CD4-positive, alpha-beta memory T cell (primary cell): Measurements from ENCODE around the gene PI4KA. TPM values are rescaled to one million over a fixed set of nuclear protein-coding genes. Genes with fewer than 3 reads are reported as not detected.

Source experiments
- CTCF ChIA-PET: fragments of 350-600 bp; sonication (Branson Sonifier 250); formaldehyde crosslinking; loops from one replicate; lab custom pipeline; 2021; ENCODE audit warnings: inconsistent platforms; ENCODE audit not compliant: partially characterized antibody; lab: Charles Lee
- POLR2A ChIA-PET: fragments of 350-600 bp; sonication (Branson Sonifier 250); formaldehyde crosslinking; loops from one replicate; lab custom pipeline; 2021; ENCODE audit not compliant: partially characterized antibody; lab: Charles Lee
- DNase-seq, 5 donors: peaks; one replicate each; pipeline versions ENCODE4 v3.0.0 to v3.0.0-alpha.2; 2020 to 2022; ENCODE audit warnings: mixed read lengths in 1 of 5
- H3K27ac ChIP-seq: one replicate; pipeline ENCODE4 v1.7.0; 2013; ENCODE audit warnings: low read depth, low read length
- H3K27me3 ChIP-seq: 2 replicates; pipeline ENCODE4 v1.7.0; 2013; ENCODE audit warnings: mild to moderate bottlenecking, low read length, moderate library complexity; ENCODE audit not compliant: insufficient read depth
- H3K36me3 ChIP-seq: 2 replicates; pipeline ENCODE4 v1.7.0; 2013; ENCODE audit warnings: mild to moderate bottlenecking, low read length, moderate library complexity; ENCODE audit not compliant: insufficient read depth
- H3K4me1 ChIP-seq: 2 replicates; pipeline ENCODE4 v1.7.0; 2013; ENCODE audit warnings: mild to moderate bottlenecking, low read length, moderate library complexity; ENCODE audit not compliant: insufficient read depth
- H3K4me3 ChIP-seq, 2 donors: one replicate each; pipeline ENCODE4 v1.7.0; 2013; ENCODE audit warnings: low read length in 2 of 2, mild to moderate bottlenecking in 1 of 2
- H3K9me3 ChIP-seq, 2 donors: one replicate each; pipeline ENCODE4 v1.7.0; 2013; ENCODE audit warnings: low read length in 2 of 2, control low read depth in 1 of 2; ENCODE audit not compliant: control insufficient read depth in 1 of 2
- H3K27ac Mint-ChIP-seq, 7 donors: one replicate each; pipeline ENCODE4 v1.8.0; 2020 to 2021; ENCODE audit warnings: mixed read lengths in 7 of 7, mild to moderate bottlenecking in 6 of 7, inconsistent platforms in 3 of 7, moderate library complexity in 3 of 7
- H3K27me3 Mint-ChIP-seq, 2 donors: one replicate each; pipeline ENCODE4 v1.8.0; 2020 to 2021; ENCODE audit warnings: mixed read lengths in 2 of 2
- H3K36me3 Mint-ChIP-seq, 2 donors: one replicate each; pipeline ENCODE4 v1.8.0; 2020 to 2021; ENCODE audit warnings: mixed read lengths in 2 of 2, inconsistent platforms in 1 of 2, mild to moderate bottlenecking in 1 of 2
- H3K4me1 Mint-ChIP-seq, 4 donors: one replicate each; pipeline ENCODE4 v1.8.0; 2020 to 2021; ENCODE audit warnings: mixed read lengths in 4 of 4, mild to moderate bottlenecking in 1 of 4
- H3K4me3 Mint-ChIP-seq, 8 donors: one replicate each; pipeline ENCODE4 v1.8.0; 2020 to 2021; ENCODE audit warnings: mixed read lengths in 8 of 8, mild to moderate bottlenecking in 7 of 8, moderate library complexity in 6 of 8, inconsistent platforms in 3 of 8
- H3K9me3 Mint-ChIP-seq, 8 donors: one replicate each; pipeline ENCODE4 v1.8.0; 2020 to 2021; ENCODE audit warnings: mixed read lengths in 8 of 8, mild to moderate bottlenecking in 5 of 8, inconsistent platforms in 3 of 8, moderate library complexity in 1 of 8
- intact Hi-C: fragments of 100-400 bp; cut with micrococcal nuclease; formaldehyde crosslinking; loops from one replicate; pipeline ENCODE4 v1.15.1; 2023
- polyA plus RNA-seq, 2 donors: library from polyadenylated mRNA; unstranded; fragments of 300-500 nt; fragmentation: Illumina TruSeq; gene quantifications; one replicate each; pipeline ENCODE4 v1.2.3, GENCODE V29; 2021
- total RNA-seq, 2 experiments: library from RNA; stranded (reverse); gene quantifications; one replicate each; pipeline ENCODE4 v1.2.3, GENCODE V29; 2021

PI4KA gene
- total and polyA plus RNA-seq, 4 experiments from 2014 or later, result 31.5 to 145 (median 110) TPM

DNA sequence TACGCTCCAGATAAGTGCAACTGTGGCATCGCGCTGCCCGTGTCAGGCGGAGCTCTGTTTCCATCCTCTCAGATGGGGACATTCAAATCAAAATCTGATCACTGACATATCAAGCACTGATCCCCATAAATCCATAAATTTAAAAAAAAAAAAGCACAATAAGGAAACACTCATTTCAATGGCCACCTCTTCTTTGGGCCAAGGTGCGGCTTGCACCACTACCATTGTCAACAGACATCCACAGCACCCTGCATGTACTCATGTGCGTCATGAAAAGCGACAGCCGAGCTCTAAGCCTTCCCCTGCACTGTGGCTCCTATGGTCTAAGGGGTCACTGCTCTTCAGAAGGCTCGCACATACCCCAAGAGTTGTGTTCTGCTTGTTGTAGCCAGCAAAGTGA is 111.4 kb downstream of the PI4KA start:
- H3K4me1 ChIP-seq, result no peaks in the 10 kb centered on the region
- H3K4me3 ChIP-seq, result no peak overlapping the region
- Mint-ChIP-seq H3K27me3 (no peaks in the 10 kb centered on the region), H3K36me3 (peaks cover 28 to 71% of the 10 kb centered on the region in 2 donors), H3K4me1 (peaks cover 0 to 13% (median 3%) of the 10 kb centered on the region in 4 donors), H3K9me3 (no peaks in the 10 kb centered on the region), H3K4me3 (no peak overlapping the region), H3K27ac (peak overlapping the region in 1 of 7 donors; percentile 6)
- DNase-seq, result no peak
- H3K27me3 ChIP-seq, result no peaks in the 10 kb centered on the region
- POLR2A ChIA-PET, result no interaction called here
- peaks cover 62% of the 10 kb centered on the region for H3K36me3 ChIP-seq
- CTCF ChIA-PET, result interaction anchor here (1.5 kb wide), 1 partner anchor 329 kb away, joined by 3 read pairs; no protein-coding TSS in a partner anchor
- H3K27ac ChIP-seq, result no peak overlapping the region
- intact Hi-C loops, result no loop called here
- no peaks in the 10 kb centered on the region for H3K9me3 ChIP-seq

DNA sequence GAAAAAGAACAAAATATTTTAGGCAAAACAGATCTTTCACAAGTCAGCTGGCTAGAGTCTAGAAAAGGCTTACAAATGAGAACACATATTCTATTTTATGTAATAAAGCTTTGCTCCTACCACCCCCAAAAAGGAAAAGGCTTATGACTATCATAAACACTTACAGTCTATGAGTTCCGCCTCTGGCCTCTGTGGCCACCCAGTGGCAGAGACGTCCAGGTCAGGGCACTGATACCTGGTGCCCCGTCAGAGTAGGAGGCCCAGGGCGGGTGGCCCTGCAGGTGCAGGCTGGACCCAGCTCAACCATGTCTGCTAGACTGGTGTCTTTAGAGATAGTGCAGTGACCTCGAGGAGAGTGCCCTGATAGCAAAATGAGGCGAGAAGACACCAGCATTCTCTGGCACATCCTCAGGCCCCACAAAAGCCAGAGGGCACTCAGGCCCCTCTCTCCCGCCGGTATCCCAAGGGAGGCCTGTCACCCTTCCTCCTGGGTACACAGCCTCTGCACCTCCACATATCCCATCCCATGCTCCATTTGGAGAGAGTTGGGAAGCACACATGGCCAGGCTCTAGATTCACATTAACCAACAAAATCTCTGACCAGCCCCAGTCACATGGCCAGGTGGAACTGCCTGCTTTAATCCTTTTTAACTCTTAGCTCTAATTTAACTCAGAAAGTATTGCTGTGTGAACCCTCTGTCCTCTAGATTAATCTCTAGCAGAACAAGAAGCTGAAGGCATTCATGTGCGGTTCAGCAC is 112.0 kb downstream of the PI4KA start:
- peaks cover 33 to 77% of the 10 kb centered on the region in 2 donors for H3K36me3 Mint-ChIP-seq
- CTCF ChIA-PET, result interaction anchor here (0.7 to 1.5 kb wide), 2 partner anchors 318 to 328 kb away, joined by 3 read pairs; no protein-coding TSS in a partner anchor
- H3K4me1 ChIP-seq, result no peaks in the 10 kb centered on the region
- no peak overlapping the region for H3K4me3 Mint-ChIP-seq
- H3K27ac ChIP-seq, result no peak overlapping the region
- POLR2A ChIA-PET, result no interaction called here
- H3K27ac Mint-ChIP-seq, result peak overlapping the region in 2 of 7 donors; percentile 23 to 68
- intact Hi-C loops, result no loop called here
- no peaks in the 10 kb centered on the region for H3K9me3 ChIP-seq
- H3K4me1 Mint-ChIP-seq, result peaks cover 0 to 13% (median 3%) of the 10 kb centered on the region in 4 donors
- H3K9me3 Mint-ChIP-seq, result no peaks in the 10 kb centered on the region
- H3K27me3 ChIP-seq, result no peaks in the 10 kb centered on the region
- H3K36me3 ChIP-seq, result peaks cover 60% of the 10 kb centered on the region
- H3K4me3 ChIP-seq, result no peak overlapping the region
- H3K27me3 Mint-ChIP-seq, result no peaks in the 10 kb centered on the region
- no peak for DNase-seq

DNA sequence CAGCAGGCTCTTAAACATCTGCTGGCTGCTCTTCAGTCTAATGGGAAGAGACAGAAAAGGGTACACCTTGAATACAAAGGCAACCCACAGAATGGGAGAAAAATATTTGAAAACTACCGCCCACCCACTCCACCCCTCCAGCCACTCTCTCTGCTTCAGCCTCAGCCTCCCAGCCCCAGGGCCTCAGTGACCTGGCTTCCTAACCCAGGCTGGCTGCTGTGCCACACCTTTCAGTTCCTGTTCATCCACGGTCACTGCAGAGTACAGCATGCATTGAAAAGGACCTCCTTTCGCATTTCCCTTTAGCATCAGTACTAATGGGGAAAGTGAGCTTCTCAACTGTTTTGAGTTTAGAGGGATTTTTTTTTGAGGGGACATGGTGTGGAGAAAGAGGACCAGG is 113.5 kb downstream of the PI4KA start:
- Mint-ChIP-seq H3K27me3 (no peaks in the 10 kb centered on the region), H3K9me3 (no peaks in the 10 kb centered on the region), H3K27ac (peak overlapping the region in 4 of 7 donors; percentile 44 to 82 (median 67)), H3K4me3 (no peak overlapping the region), H3K4me1 (peaks cover 0 to 5% (median 2%) of the 10 kb centered on the region in 4 donors), H3K36me3 (peaks cover 34 to 80% of the 10 kb centered on the region in 2 donors)
- Histone ChIP-seq H3K4me1 (no peaks in the 10 kb centered on the region), H3K9me3 (no peaks in the 10 kb centered on the region), H3K36me3 (peaks cover 45% of the 10 kb centered on the region), H3K27me3 (no peaks in the 10 kb centered on the region), H3K4me3 (no peak overlapping the region), H3K27ac (no peak overlapping the region)
- DNase-seq, result no peak
- ChIA-PET CTCF (no interaction called here), POLR2A (no interaction called here)
- intact Hi-C loops, result no loop called here

DNA sequence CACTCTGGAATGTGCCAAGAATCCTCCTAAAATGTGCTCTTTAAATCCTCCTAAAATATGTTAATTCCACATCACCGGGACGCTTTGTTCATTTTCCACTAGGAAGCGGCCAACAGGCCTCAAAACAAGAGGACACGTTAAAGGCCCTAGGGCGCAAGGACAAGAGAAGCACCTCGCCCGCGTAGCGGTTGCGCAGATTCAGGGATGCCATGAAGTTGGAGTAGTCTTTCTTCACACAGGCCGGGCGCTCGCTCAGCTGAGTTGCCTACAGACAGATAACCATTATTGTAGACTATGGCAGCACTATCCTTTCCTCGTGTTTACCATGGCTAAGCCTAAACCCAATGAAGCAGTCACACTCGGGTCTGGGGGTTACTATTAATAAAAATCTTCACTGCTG is 114.2 kb downstream of the PI4KA start:
- Histone ChIP-seq H3K4me3 (no peak overlapping the region), H3K27ac (no peak overlapping the region), H3K4me1 (no peaks in the 10 kb centered on the region), H3K36me3 (peaks cover 38% of the 10 kb centered on the region), H3K27me3 (no peaks in the 10 kb centered on the region), H3K9me3 (no peaks in the 10 kb centered on the region)
- ChIA-PET POLR2A (no interaction called here), CTCF (no interaction called here)
- H3K27ac Mint-ChIP-seq, result no peak overlapping the region
- H3K27me3 Mint-ChIP-seq, result no peaks in the 10 kb centered on the region
- no peaks in the 10 kb centered on the region for H3K9me3 Mint-ChIP-seq
- intact Hi-C loops, result loop anchor here (5.0 kb wide), 1 partner anchor 587 kb away; no protein-coding TSS in a partner anchor
- H3K36me3 Mint-ChIP-seq, result peaks cover 37 to 75% of the 10 kb centered on the region in 2 donors
- peaks cover 0 to 3% (median 1%) of the 10 kb centered on the region in 4 donors for H3K4me1 Mint-ChIP-seq
- H3K4me3 Mint-ChIP-seq, result no peak overlapping the region
- no peak for DNase-seq

DNA sequence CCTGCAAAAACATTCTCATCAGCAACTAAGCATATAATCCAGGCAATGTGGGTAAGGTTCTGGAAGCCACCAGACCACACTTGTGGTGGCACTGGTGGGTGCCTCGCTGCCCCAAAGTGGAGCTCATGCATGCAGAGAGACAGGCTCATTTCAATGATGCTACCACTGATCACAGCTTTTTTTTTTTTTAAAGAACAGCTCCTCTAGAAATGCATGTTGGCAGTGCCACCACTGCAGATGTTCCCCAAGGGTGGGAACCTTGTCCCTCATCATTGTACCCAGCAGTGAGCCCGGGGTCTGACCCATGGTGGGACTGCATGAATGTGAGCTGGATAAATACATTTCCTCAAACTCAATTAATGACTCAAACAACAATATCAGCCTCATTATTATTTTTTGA is 115.8 kb downstream of the PI4KA start:
- intact Hi-C loops, result loop anchor here (1.0 to 5.0 kb wide), 2 partner anchors 324 to 585 kb away; no protein-coding TSS in a partner anchor
- POLR2A ChIA-PET, result interaction anchor here (0.6 to 1.4 kb wide), 2 partner anchors 313 to 621 kb away, joined by 3 to 4 read pairs; no protein-coding TSS in a partner anchor

DNA sequence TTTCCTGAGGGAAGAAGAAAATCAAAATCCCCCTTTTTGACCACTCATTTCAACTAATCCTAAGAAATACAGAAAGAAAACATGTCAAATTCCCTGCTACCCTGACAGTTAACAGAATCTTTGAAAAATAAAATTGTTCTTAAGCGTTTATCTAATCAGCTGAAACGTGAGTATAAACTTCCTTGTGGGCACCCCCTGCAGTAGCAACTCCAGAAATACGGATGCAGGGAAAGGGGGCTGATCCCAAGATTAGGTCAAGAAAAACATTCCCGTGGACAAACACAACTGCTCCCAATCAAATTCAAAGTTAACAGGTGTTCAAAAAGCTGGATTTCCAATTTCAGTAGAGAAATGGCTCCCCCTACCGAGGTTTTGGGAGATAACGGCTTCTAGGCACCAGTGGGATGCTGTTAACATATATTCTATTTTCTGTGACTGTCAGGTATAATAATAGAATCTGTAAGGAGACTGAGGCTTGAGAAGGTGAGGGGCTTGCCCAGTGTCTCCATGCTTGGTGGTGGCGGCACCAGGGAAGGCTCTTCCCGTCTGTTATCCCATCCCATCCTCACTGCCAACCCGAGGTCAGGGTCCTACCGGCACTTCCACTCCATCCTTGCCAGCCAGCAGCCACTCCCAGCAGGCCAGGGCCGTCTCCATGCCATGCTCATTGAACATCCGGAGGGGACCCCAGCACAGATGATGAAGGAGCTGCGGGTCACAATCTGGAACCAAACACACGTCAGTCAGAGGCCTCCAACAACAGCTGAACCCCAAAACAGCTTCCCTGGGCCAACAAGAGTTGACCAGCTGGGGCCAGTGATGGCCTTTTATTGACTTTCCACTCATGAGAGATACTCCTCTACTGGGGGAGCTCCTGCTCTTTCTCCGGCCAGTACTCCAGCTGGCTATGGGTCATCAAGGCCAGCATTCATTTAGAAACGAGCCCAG is 116.7 kb downstream of the PI4KA start:
- no peak overlapping the region for H3K4me3 ChIP-seq
- POLR2A ChIA-PET, result interaction anchor here (0.6 to 1.4 kb wide), 2 partner anchors 313 to 620 kb away, joined by 3 to 4 read pairs; no protein-coding TSS in a partner anchor
- H3K27ac Mint-ChIP-seq, result peak overlapping the region in 1 of 7 donors; percentile 62
- no peaks in the 10 kb centered on the region for H3K9me3 Mint-ChIP-seq
- DNase-seq, result peak; percentile 41 to 50 (median 47)
- no peaks in the 10 kb centered on the region for H3K4me1 ChIP-seq
- no peak overlapping the region for H3K27ac ChIP-seq
- H3K4me3 Mint-ChIP-seq, result no peak overlapping the region
- no peaks in the 10 kb centered on the region for H3K9me3 ChIP-seq
- H3K27me3 Mint-ChIP-seq, result no peaks in the 10 kb centered on the region
- H3K27me3 ChIP-seq, result no peaks in the 10 kb centered on the region
- H3K4me1 Mint-ChIP-seq, result peaks cover 0 to 2% (median 0%) of the 10 kb centered on the region in 4 donors
- peaks cover 41 to 66% of the 10 kb centered on the region in 2 donors for H3K36me3 Mint-ChIP-seq
- intact Hi-C loops, result loop anchor here (1.0 to 5.0 kb wide), 2 partner anchors 324 to 585 kb away; no protein-coding TSS in a partner anchor
- CTCF ChIA-PET, result interaction anchor here (0.7 to 2.9 kb wide), 14 partner anchors 8 to 324 kb away, joined by 3 to 15 read pairs (median 4); no protein-coding TSS in a partner anchor
- H3K36me3 ChIP-seq, result peaks cover 34% of the 10 kb centered on the region

More for the DNA sequence above, 115.8 kb downstream of the PI4KA start:
- Histone ChIP-seq H3K4me3 (no peak overlapping the region), H3K4me1 (no peaks in the 10 kb centered on the region), H3K27me3 (no peaks in the 10 kb centered on the region), H3K9me3 (no peaks in the 10 kb centered on the region), H3K36me3 (peaks cover 40% of the 10 kb centered on the region), H3K27ac (no peak overlapping the region)
- H3K27me3 Mint-ChIP-seq, result no peaks in the 10 kb centered on the region
- CTCF ChIA-PET, result interaction anchor here (0.7 to 2.9 kb wide), 9 partner anchors 10 to 325 kb away, joined by 3 to 15 read pairs (median 4); no protein-coding TSS in a partner anchor
- peaks cover 0 to 2% (median 0%) of the 10 kb centered on the region in 4 donors for H3K4me1 Mint-ChIP-seq
- H3K9me3 Mint-ChIP-seq, result no peaks in the 10 kb centered on the region
- no peak overlapping the region for H3K4me3 Mint-ChIP-seq
- no peak for DNase-seq
- no peak overlapping the region for H3K27ac Mint-ChIP-seq
- H3K36me3 Mint-ChIP-seq, result peaks cover 46 to 74% of the 10 kb centered on the region in 2 donors
